Sigmoid colon (tissue), 7 donors: ENCODE measurements around the gene ORMDL3. TPM values are rescaled to one million over a fixed set of nuclear protein-coding genes. Genes with fewer than 3 reads are reported as not detected.

Experiments
- DNase-seq: peaks from one replicate; pipeline ENCODE4 v3.0.0-alpha.2; 2019
- H3K27ac ChIP-seq, 4 donors: fragments of 200-600 bp; sonication (generic); one replicate each; pipeline ENCODE4 v1.5.1; 2016 to 2019; ENCODE audit warnings: mild to moderate bottlenecking in 1 of 4
- H3K27me3 ChIP-seq, 3 donors: fragments of 200-600 bp; sonication (generic); one replicate each; pipeline ENCODE4 v1.5.1; 2019; ENCODE audit warnings: mild to moderate bottlenecking in 1 of 3
- H3K36me3 ChIP-seq, 4 donors: fragments of 200-600 bp; sonication (generic); one replicate each; pipeline ENCODE4 v1.5.1; 2016 to 2019
- H3K4me1 ChIP-seq, 4 donors: fragments of 200-600 bp; sonication (generic); one replicate each; pipeline ENCODE4 v1.5.1; 2017 to 2019
- H3K4me3 ChIP-seq, 4 donors: fragments of 200-600 bp; sonication (generic); one replicate each; pipeline ENCODE4 v1.5.1; 2017 to 2019; ENCODE audit warnings: mild to moderate bottlenecking in 2 of 4, moderate library complexity in 1 of 4
- H3K9me3 ChIP-seq, 4 donors: fragments of 200-600 bp in 3 of 4; sonication (generic) in 3 of 4; one replicate each; pipeline versions ENCODE4 v1.5.1 to v1.6.1; 2013 to 2019
- CTCF ChIP-seq, 4 experiments: fragments of 450-650 bp in 3 of 4; fragments of 200-600 bp in 1 of 4; IDR thresholded peaks; one replicate each; pipeline ENCODE4 v1.5.1; 2016 to 2019; ENCODE audit warnings: antibody characterized with exemption in 4 of 4, mild to moderate bottlenecking in 3 of 4, moderate library complexity in 2 of 4
- EP300 ChIP-seq, 4 donors: sonication (generic); formaldehyde crosslinking; IDR thresholded peaks; one replicate each; pipeline ENCODE4 v1.6.1; 2017; ENCODE audit warnings: antibody characterized with exemption in 4 of 4
- POLR2A ChIP-seq, 2 donors: fragments of 450-650 bp; IDR thresholded peaks; one replicate each; pipeline ENCODE4 v1.6.1; 2016; ENCODE audit warnings: antibody characterized with exemption in 2 of 2, mild to moderate bottlenecking in 2 of 2, moderate library complexity in 2 of 2
- POLR2AphosphoS5 ChIP-seq, 4 donors: sonication (generic); formaldehyde crosslinking; IDR thresholded peaks; one replicate each; pipeline ENCODE4 v1.6.1; 2017; ENCODE audit warnings: antibody characterized with exemption in 4 of 4
- WGBS, 2 donors: extraction: QIAGEN DNeasy Blood & Tissue Kit; methylation state at CpG; one replicate each; pipeline ENCODE4 v1.1.7; 2013; 5-methylcytosine and 5-hydroxymethylcytosine counted together
- intact Hi-C: fragments of 100-400 bp; cut with DNase I; formaldehyde crosslinking; loops from one replicate; pipeline ENCODE4 v1.15.1; 2023
- polyA plus RNA-seq, 3 donors: library from polyadenylated mRNA; stranded (reverse); fragments of 200-250 nt; gene quantifications; one replicate each; pipeline ENCODE4 v1.2.3, GENCODE V29; 2013
- total RNA-seq, 4 donors: library from RNA; depleted of rRNA; stranded (reverse); fragments of >200 nt; gene quantifications; one replicate each; pipeline ENCODE4 v1.1.0, GENCODE V29; 2016
- donor health status: healthy with polysubstance abuse.
- donor health status: Bipolar disorder and iron deficiency.
- donor health status: healthy.

ORMDL3 gene
- total and polyA plus RNA-seq, 7 donors: 39.0 to 72.9 (median 50.8) TPM

GRCh38 chr17:39960524-39961041 is 33.2 kb upstream of the ORMDL3 start:
- Histone ChIP-seq H3K36me3 (no peaks in the 10 kb centered on the region), H3K9me3 (no peaks in the 10 kb centered on the region), H3K27ac (no peak overlapping the region), H3K4me1 (peaks cover 0 to 4% (median 0%) of the 10 kb centered on the region in 4 donors), H3K27me3 (no peaks in the 10 kb centered on the region), H3K4me3 (no peak overlapping the region)
- no peak for TF ChIP-seq POLR2A (IDR thresholded peaks at IDR 0.05)
- TF ChIP-seq POLR2AphosphoS5 (IDR thresholded peaks at IDR 0.05): no peak
- no peak for TF ChIP-seq CTCF (IDR thresholded peaks at IDR 0.05)
- TF ChIP-seq EP300 (IDR thresholded peaks at IDR 0.05): no peak
- intact Hi-C loops: no loop called here
- no peak for DNase-seq
- WGBS, 2 donors: 22 to 67% methylated on average over 8 of the region's 8 CpGs

GRCh38 chr17:39955726-39956225 is 28.4 kb upstream of the ORMDL3 start:
- H3K27ac ChIP-seq: no peak overlapping the region
- intact Hi-C loops: no loop called here
- 61 to 72% methylated on average over 4 of the region's 4 CpGs for WGBS, 2 donors
- no peak for DNase-seq
- H3K4me3 ChIP-seq: no peak overlapping the region
- no peaks in the 10 kb centered on the region for H3K36me3 ChIP-seq
- peaks cover 0 to 17% (median 12%) of the 10 kb centered on the region in 4 donors for H3K4me1 ChIP-seq
- H3K9me3 ChIP-seq: no peaks in the 10 kb centered on the region
- TF ChIP-seq CTCF (IDR thresholded peaks at IDR 0.05) (no peak), POLR2AphosphoS5 (IDR thresholded peaks at IDR 0.05) (no peak), EP300 (IDR thresholded peaks at IDR 0.05) (no peak), POLR2A (IDR thresholded peaks at IDR 0.05) (no peak)
- H3K27me3 ChIP-seq: no peaks in the 10 kb centered on the region

DNA sequence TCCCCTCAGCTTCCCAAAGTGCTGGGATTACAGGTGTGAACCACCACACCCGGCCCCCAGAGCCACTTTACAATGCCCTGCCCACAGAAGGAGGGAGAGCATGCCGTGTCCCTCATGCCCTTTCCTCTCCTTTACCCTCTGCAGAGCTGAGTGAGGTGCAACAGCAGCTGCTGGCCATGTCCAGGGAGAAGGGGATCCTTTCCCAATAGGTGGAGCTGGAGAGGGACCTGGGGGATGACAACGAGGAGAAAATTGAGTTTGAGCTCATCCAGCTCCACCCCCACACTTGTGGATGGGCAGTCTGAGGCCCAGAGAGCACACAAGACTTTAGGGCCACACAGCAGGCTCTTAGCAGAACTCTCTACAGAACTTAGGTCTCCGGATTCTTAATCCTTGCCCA is 27.5 kb upstream of the ORMDL3 start:
- TF ChIP-seq EP300 (IDR thresholded peaks at IDR 0.05): no peak
- no peak for TF ChIP-seq POLR2AphosphoS5 (IDR thresholded peaks at IDR 0.05)
- TF ChIP-seq CTCF (IDR thresholded peaks at IDR 0.05): no peak
- no peak for TF ChIP-seq POLR2A (IDR thresholded peaks at IDR 0.05)
- no peak overlapping the region for H3K4me3 ChIP-seq
- intact Hi-C loops: no loop called here
- no peak for DNase-seq
- H3K36me3 ChIP-seq: no peaks in the 10 kb centered on the region
- no peaks in the 10 kb centered on the region for H3K27me3 ChIP-seq
- H3K9me3 ChIP-seq: no peaks in the 10 kb centered on the region
- no peak overlapping the region for H3K27ac ChIP-seq
- H3K4me1 ChIP-seq: peaks cover 0 to 17% (median 12%) of the 10 kb centered on the region in 4 donors
- 40 to 64% methylated on average over 4 of the region's 4 CpGs for WGBS, 2 donors

GRCh38 chr17:39953471-39953888 is 26.1 kb upstream of the ORMDL3 start:
- Histone ChIP-seq H3K27ac (peak overlapping the region; percentile 71 to 76 (median 72)), H3K4me3 (peak overlapping the region; percentile 23 to 48 (median 40)), H3K4me1 (peaks cover 0 to 13% (median 12%) of the 10 kb centered on the region in 4 donors), H3K36me3 (no peaks in the 10 kb centered on the region), H3K27me3 (no peaks in the 10 kb centered on the region), H3K9me3 (no peaks in the 10 kb centered on the region)
- DNase-seq: no peak
- intact Hi-C loops: no loop called here
- TF ChIP-seq EP300 (IDR thresholded peaks at IDR 0.05) (no peak), CTCF (IDR thresholded peaks at IDR 0.05) (no peak), POLR2AphosphoS5 (IDR thresholded peaks at IDR 0.05) (no peak), POLR2A (IDR thresholded peaks at IDR 0.05) (no peak)
- 51 to 58% methylated on average over 9 of the region's 9 CpGs for WGBS, 2 donors
